ENCODE data around the gene FADS2. TPM values are rescaled to one million over a fixed set of nuclear protein-coding genes. Genes with fewer than 3 reads are reported as not detected.

FADS2 gene
- total and polyA plus RNA-seq, 2 experiments from 2014 or later, result 317 to 356 TPM

GRCh38 chr11:61885784-61886580 lies 57.9 kb downstream of the FADS2 start:
- Histone ChIP-seq H4K20me1 (ENCODE audit: insufficient read depth, poor library complexity, severe bottlenecking) (no peaks in the 10 kb centered on the region), H3K36me3 (replicated peaks; ENCODE audit: insufficient read depth, low read depth) (no peaks in the 10 kb centered on the region), H3K27me3 (no peaks in the 10 kb centered on the region), H3K4me1 (ENCODE audit: insufficient read depth) (peaks cover 9% of the 10 kb centered on the region), H3K9me3 (ENCODE audit: low read depth) (no peaks in the 10 kb centered on the region), H3K4me3 (no peak overlapping the region), H3K9me2 (replicated peaks; ENCODE audit: insufficient read depth) (no peaks in the 10 kb centered on the region), H3K4me2 (no peak overlapping the region), H3K27ac (no peak overlapping the region), H3K79me2 (no peaks in the 10 kb centered on the region), H2AFZ (no peak overlapping the region)
- 94% methylated on average over 13 of the region's 13 CpGs for WGBS (ENCODE audit: low lambda C conversion rate, missing lambda C conversion rate)
- TF ChIP-seq, protein P1, sequence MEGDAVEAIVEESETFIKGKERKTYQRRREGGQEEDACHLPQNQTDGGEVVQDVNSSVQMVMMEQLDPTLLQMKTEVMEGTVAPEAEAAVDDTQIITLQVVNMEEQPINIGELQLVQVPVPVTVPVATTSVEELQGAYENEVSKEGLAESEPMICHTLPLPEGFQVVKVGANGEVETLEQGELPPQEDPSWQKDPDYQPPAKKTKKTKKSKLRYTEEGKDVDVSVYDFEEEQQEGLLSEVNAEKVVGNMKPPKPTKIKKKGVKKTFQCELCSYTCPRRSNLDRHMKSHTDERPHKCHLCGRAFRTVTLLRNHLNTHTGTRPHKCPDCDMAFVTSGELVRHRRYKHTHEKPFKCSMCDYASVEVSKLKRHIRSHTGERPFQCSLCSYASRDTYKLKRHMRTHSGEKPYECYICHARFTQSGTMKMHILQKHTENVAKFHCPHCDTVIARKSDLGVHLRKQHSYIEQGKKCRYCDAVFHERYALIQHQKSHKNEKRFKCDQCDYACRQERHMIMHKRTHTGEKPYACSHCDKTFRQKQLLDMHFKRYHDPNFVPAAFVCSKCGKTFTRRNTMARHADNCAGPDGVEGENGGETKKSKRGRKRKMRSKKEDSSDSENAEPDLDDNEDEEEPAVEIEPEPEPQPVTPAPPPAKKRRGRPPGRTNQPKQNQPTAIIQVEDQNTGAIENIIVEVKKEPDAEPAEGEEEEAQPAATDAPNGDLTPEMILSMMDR (IDR thresholded peaks at IDR 0.05; ENCODE audit: poor library complexity), result no peak
- TF ChIP-seq EZH2phosphoT487 (IDR thresholded peaks at IDR 0.05; ENCODE audit: low read depth, severe bottlenecking, unreplicated experiment), result no peak
- no peak for TF ChIP-seq EZH2 (IDR thresholded peaks at IDR 0.05; ENCODE audit: borderline replicate concordance)
- DNase-seq (ENCODE audit: low spot score), result no peak

DNA sequence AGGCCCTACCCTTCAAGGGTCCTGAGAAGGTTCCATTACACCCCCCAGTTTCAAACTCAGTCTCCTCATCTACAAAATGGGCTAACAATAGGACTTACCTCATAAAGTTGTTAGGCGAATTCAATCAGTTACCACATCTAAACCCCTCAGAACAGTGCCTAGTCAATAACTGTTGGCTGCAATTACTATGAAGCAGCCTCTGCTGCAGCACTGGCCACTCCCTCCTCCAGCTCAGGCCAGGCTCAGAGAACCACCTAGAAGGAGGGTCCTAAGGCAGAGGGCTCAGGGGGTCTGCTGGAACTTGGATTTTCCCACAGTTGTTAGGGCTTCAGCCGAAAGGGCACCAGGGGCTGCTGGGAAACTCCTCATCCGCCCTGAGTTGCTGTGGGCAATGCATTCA lies 58.5 kb downstream of the FADS2 start:
- no peak overlapping the region for H3K4me2 ChIP-seq
- H2AFZ ChIP-seq, result no peak overlapping the region
- TF ChIP-seq, protein P1 (IDR thresholded peaks at IDR 0.05; ENCODE audit: poor library complexity), result no peak
- no peak for TF ChIP-seq EZH2 (IDR thresholded peaks at IDR 0.05; ENCODE audit: borderline replicate concordance)
- no peak for TF ChIP-seq EZH2phosphoT487 (IDR thresholded peaks at IDR 0.05; ENCODE audit: low read depth, severe bottlenecking, unreplicated experiment)
- H3K4me3 ChIP-seq, result no peak overlapping the region
- no peaks in the 10 kb centered on the region for H3K79me2 ChIP-seq
- no peaks in the 10 kb centered on the region for H3K9me3 ChIP-seq (ENCODE audit: low read depth)
- H3K36me3 ChIP-seq (replicated peaks; ENCODE audit: insufficient read depth, low read depth), result no peaks in the 10 kb centered on the region
- no peaks in the 10 kb centered on the region for H3K27me3 ChIP-seq
- 98% methylated on average over 3 of the region's 3 CpGs for WGBS (ENCODE audit: low lambda C conversion rate, missing lambda C conversion rate)
- no peak overlapping the region for H3K27ac ChIP-seq
- H4K20me1 ChIP-seq (ENCODE audit: insufficient read depth, poor library complexity, severe bottlenecking), result no peaks in the 10 kb centered on the region
- no peaks in the 10 kb centered on the region for H3K9me2 ChIP-seq (replicated peaks; ENCODE audit: insufficient read depth)
- H3K4me1 ChIP-seq (ENCODE audit: insufficient read depth), result peaks cover 9% of the 10 kb centered on the region
- no peak for DNase-seq (ENCODE audit: low spot score)

- DNase-seq (ENCODE audit: low spot score), result no peak
- Histone ChIP-seq H3K36me3 (replicated peaks; ENCODE audit: insufficient read depth, low read depth) (no peaks in the 10 kb centered on the region), H3K4me2 (no peak overlapping the region), H3K9me3 (ENCODE audit: low read depth) (no peaks in the 10 kb centered on the region), H4K20me1 (ENCODE audit: insufficient read depth, poor library complexity, severe bottlenecking) (no peaks in the 10 kb centered on the region), H3K4me1 (ENCODE audit: insufficient read depth) (peaks cover 9% of the 10 kb centered on the region), H3K4me3 (no peak overlapping the region), H3K9me2 (replicated peaks; ENCODE audit: insufficient read depth) (no peaks in the 10 kb centered on the region), H2AFZ (no peak overlapping the region), H3K79me2 (no peaks in the 10 kb centered on the region), H3K27me3 (no peaks in the 10 kb centered on the region), H3K27ac (no peak overlapping the region)
- TF ChIP-seq, protein P1 (IDR thresholded peaks at IDR 0.05; ENCODE audit: poor library complexity), result no peak
- no peak for TF ChIP-seq EZH2 (IDR thresholded peaks at IDR 0.05; ENCODE audit: borderline replicate concordance)
- no peak for TF ChIP-seq EZH2phosphoT487 (IDR thresholded peaks at IDR 0.05; ENCODE audit: low read depth, severe bottlenecking, unreplicated experiment)
- 87% methylated on average over 7 of the region's 7 CpGs for WGBS (ENCODE audit: low lambda C conversion rate, missing lambda C conversion rate)
These were observed 59.9 kb downstream of the FADS2 start for GRCh38 chr11:61887839-61888494.
